Activated naive CD4-positive, alpha-beta T cell treated with anti-CD3 and anti-CD28 coated beads, Interleukin-2, amount 50 U/mL, for 24 hours (primary cell): ENCODE data around the gene PPFIA2.

Source experiments
- H3K27ac Mint-ChIP-seq: one replicate; pipeline ENCODE4 v1.8.0; 2021; ENCODE audit warnings: mild to moderate bottlenecking, mixed read lengths
- H3K27me3 Mint-ChIP-seq: one replicate; pipeline ENCODE4 v1.8.0; 2021; ENCODE audit warnings: mixed read lengths
- H3K36me3 Mint-ChIP-seq: one replicate; pipeline ENCODE4 v1.8.0; 2021; ENCODE audit warnings: mixed read lengths
- H3K4me1 Mint-ChIP-seq: one replicate; pipeline ENCODE4 v1.8.0; 2021; ENCODE audit warnings: mixed read lengths
- H3K4me3 Mint-ChIP-seq: one replicate; pipeline ENCODE4 v1.8.0; 2021; ENCODE audit warnings: mild to moderate bottlenecking, mixed read lengths
- H3K9me3 Mint-ChIP-seq: one replicate; pipeline ENCODE4 v1.8.0; 2021; ENCODE audit warnings: mixed read lengths

The PPFIA2 gene

GRCh38 chr12:81461163-81461562 lies 298.0 kb downstream of the PPFIA2 start:
- H3K4me1 Mint-ChIP-seq, result no peaks in the 10 kb centered on the region
- H3K27me3 Mint-ChIP-seq, result no peaks in the 10 kb centered on the region
- H3K27ac Mint-ChIP-seq, result no peak overlapping the region
- no peak overlapping the region for H3K4me3 Mint-ChIP-seq
- H3K9me3 Mint-ChIP-seq, result no peaks in the 10 kb centered on the region
- no peaks in the 10 kb centered on the region for H3K36me3 Mint-ChIP-seq

GRCh38 chr12:81450920-81451739 lies 308.0 kb downstream of the PPFIA2 start:
- no peaks in the 10 kb centered on the region for H3K9me3 Mint-ChIP-seq
- H3K4me1 Mint-ChIP-seq, result no peaks in the 10 kb centered on the region
- H3K27ac Mint-ChIP-seq, result no peak overlapping the region
- H3K27me3 Mint-ChIP-seq, result no peaks in the 10 kb centered on the region
- no peaks in the 10 kb centered on the region for H3K36me3 Mint-ChIP-seq
- H3K4me3 Mint-ChIP-seq, result no peak overlapping the region

- no peaks in the 10 kb centered on the region for H3K4me1 Mint-ChIP-seq
- no peaks in the 10 kb centered on the region for H3K36me3 Mint-ChIP-seq
- H3K9me3 Mint-ChIP-seq, result no peaks in the 10 kb centered on the region
- no peak overlapping the region for H3K4me3 Mint-ChIP-seq
- no peak overlapping the region for H3K27ac Mint-ChIP-seq
- H3K27me3 Mint-ChIP-seq, result no peaks in the 10 kb centered on the region
Measured at GRCh38 chr12:81441629-81442028, 317.5 kb downstream of the PPFIA2 start.

- Mint-ChIP-seq H3K4me1 (no peaks in the 10 kb centered on the region), H3K36me3 (no peaks in the 10 kb centered on the region), H3K4me3 (no peak overlapping the region), H3K27ac (no peak overlapping the region), H3K27me3 (no peaks in the 10 kb centered on the region), H3K9me3 (no peaks in the 10 kb centered on the region)
Measured at GRCh38 chr12:81440001-81440400, 319.1 kb downstream of the PPFIA2 start.

- Mint-ChIP-seq H3K27me3 (no peaks in the 10 kb centered on the region), H3K4me3 (no peak overlapping the region), H3K27ac (no peak overlapping the region), H3K4me1 (no peaks in the 10 kb centered on the region), H3K9me3 (no peaks in the 10 kb centered on the region), H3K36me3 (no peaks in the 10 kb centered on the region)
Measured at GRCh38 chr12:81439344-81439743, 319.8 kb downstream of the PPFIA2 start.

GRCh38 chr12:81417056-81417455 lies 342.1 kb downstream of the PPFIA2 start:
- Mint-ChIP-seq H3K4me1 (no peaks in the 10 kb centered on the region), H3K9me3 (peaks cover 15% of the 10 kb centered on the region), H3K27me3 (no peaks in the 10 kb centered on the region)

GRCh38 chr12:81416571-81416970 lies 342.6 kb downstream of the PPFIA2 start:
- no peak overlapping the region for H3K4me3 Mint-ChIP-seq
- H3K4me1 Mint-ChIP-seq, result no peaks in the 10 kb centered on the region
- no peak overlapping the region for H3K27ac Mint-ChIP-seq
- no peaks in the 10 kb centered on the region for H3K27me3 Mint-ChIP-seq
- no peaks in the 10 kb centered on the region for H3K36me3 Mint-ChIP-seq
- peaks cover 15% of the 10 kb centered on the region for H3K9me3 Mint-ChIP-seq

More at GRCh38 chr12:81417056-81417455, 342.1 kb downstream of the PPFIA2 start:
- no peak overlapping the region for H3K4me3 Mint-ChIP-seq
- no peaks in the 10 kb centered on the region for H3K36me3 Mint-ChIP-seq
- H3K27ac Mint-ChIP-seq, result no peak overlapping the region

- H3K9me3 Mint-ChIP-seq, result no peaks in the 10 kb centered on the region
- no peak overlapping the region for H3K27ac Mint-ChIP-seq
- H3K4me3 Mint-ChIP-seq, result no peak overlapping the region
- H3K36me3 Mint-ChIP-seq, result no peaks in the 10 kb centered on the region
- no peaks in the 10 kb centered on the region for H3K27me3 Mint-ChIP-seq
- H3K4me1 Mint-ChIP-seq, result no peaks in the 10 kb centered on the region
Measured at GRCh38 chr12:81414441-81414840, 344.7 kb downstream of the PPFIA2 start.

- Mint-ChIP-seq H3K27me3 (no peaks in the 10 kb centered on the region), H3K4me1 (no peaks in the 10 kb centered on the region), H3K9me3 (no peaks in the 10 kb centered on the region), H3K36me3 (no peaks in the 10 kb centered on the region), H3K4me3 (no peak overlapping the region), H3K27ac (no peak overlapping the region)
Measured at GRCh38 chr12:81412940-81413339, 346.2 kb downstream of the PPFIA2 start.

- Mint-ChIP-seq H3K4me3 (no peak overlapping the region), H3K27me3 (no peaks in the 10 kb centered on the region), H3K27ac (no peak overlapping the region), H3K9me3 (peaks cover 4% of the 10 kb centered on the region), H3K4me1 (no peaks in the 10 kb centered on the region), H3K36me3 (no peaks in the 10 kb centered on the region)
Measured at GRCh38 chr12:81403348-81403747, 355.8 kb downstream of the PPFIA2 start.

GRCh38 chr12:81401241-81401640 lies 357.9 kb downstream of the PPFIA2 start:
- H3K4me3 Mint-ChIP-seq, result no peak overlapping the region
- no peak overlapping the region for H3K27ac Mint-ChIP-seq
- H3K9me3 Mint-ChIP-seq, result no peaks in the 10 kb centered on the region
- no peaks in the 10 kb centered on the region for H3K4me1 Mint-ChIP-seq
- H3K36me3 Mint-ChIP-seq, result no peaks in the 10 kb centered on the region
- H3K27me3 Mint-ChIP-seq, result no peaks in the 10 kb centered on the region

GRCh38 chr12:81400024-81400423 lies 359.1 kb downstream of the PPFIA2 start:
- no peak overlapping the region for H3K27ac Mint-ChIP-seq
- no peaks in the 10 kb centered on the region for H3K27me3 Mint-ChIP-seq
- no peaks in the 10 kb centered on the region for H3K36me3 Mint-ChIP-seq
- no peaks in the 10 kb centered on the region for H3K4me1 Mint-ChIP-seq
- H3K9me3 Mint-ChIP-seq, result no peaks in the 10 kb centered on the region
- H3K4me3 Mint-ChIP-seq, result no peak overlapping the region

- no peak overlapping the region for H3K4me3 Mint-ChIP-seq
- H3K9me3 Mint-ChIP-seq, result peaks cover 5% of the 10 kb centered on the region
- H3K27me3 Mint-ChIP-seq, result no peaks in the 10 kb centered on the region
- no peaks in the 10 kb centered on the region for H3K36me3 Mint-ChIP-seq
- no peak overlapping the region for H3K27ac Mint-ChIP-seq
- no peaks in the 10 kb centered on the region for H3K4me1 Mint-ChIP-seq
Measured at GRCh38 chr12:81395431-81395830, 363.7 kb downstream of the PPFIA2 start.

GRCh38 chr12:81389550-81390099 lies 369.5 kb downstream of the PPFIA2 start:
- H3K4me3 Mint-ChIP-seq, result no peak overlapping the region

GRCh38 chr12:81386101-81386500 lies 373.0 kb downstream of the PPFIA2 start:
- no peaks in the 10 kb centered on the region for H3K4me1 Mint-ChIP-seq
- no peaks in the 10 kb centered on the region for H3K27me3 Mint-ChIP-seq
- H3K9me3 Mint-ChIP-seq, result no peaks in the 10 kb centered on the region
- no peak overlapping the region for H3K4me3 Mint-ChIP-seq
- no peak overlapping the region for H3K27ac Mint-ChIP-seq
- no peaks in the 10 kb centered on the region for H3K36me3 Mint-ChIP-seq

More at GRCh38 chr12:81389550-81390099, 369.5 kb downstream of the PPFIA2 start:
- Mint-ChIP-seq H3K27ac (no peak overlapping the region), H3K36me3 (no peaks in the 10 kb centered on the region), H3K27me3 (no peaks in the 10 kb centered on the region), H3K4me1 (no peaks in the 10 kb centered on the region), H3K9me3 (peaks cover 5% of the 10 kb centered on the region)

- Mint-ChIP-seq H3K27me3 (no peaks in the 10 kb centered on the region), H3K4me1 (no peaks in the 10 kb centered on the region), H3K27ac (no peak overlapping the region), H3K4me3 (no peak overlapping the region), H3K9me3 (no peaks in the 10 kb centered on the region), H3K36me3 (no peaks in the 10 kb centered on the region)
Measured at GRCh38 chr12:81381951-81382350, 377.2 kb downstream of the PPFIA2 start.
